NCI-H526 (cell line): ENCODE data around the gene TRIM24.
"Not testable (repeated sequence)": the region's sequence is repeated elsewhere in the genome, so short reads cannot be mapped to it uniquely, and the experiment has no call there.

Experiments
- DNase-seq, 2 experiments: peaks; one replicate each; lab custom pipeline; 2025; lab: John Stamatoyannopoulos, UW

Gene TRIM24

GRCh38 chr7:138460649-138461607 is 869 bp downstream of the TRIM24 start:
- DNase-seq = peak; percentile 75 to 92

- DNase-seq = not testable (repeated sequence)
Observed at GRCh38 chr7:138463291-138463618, 3.2 kb downstream of the TRIM24 start.

- DNase-seq = no peak
Observed at GRCh38 chr7:138465046-138465445, 5.0 kb downstream of the TRIM24 start.

GRCh38 chr7:138466069-138466756 is 6.2 kb downstream of the TRIM24 start:
- not testable (repeated sequence) for DNase-seq

GRCh38 chr7:138468244-138469123 is 8.4 kb downstream of the TRIM24 start:
- no peak for DNase-seq

- DNase-seq = no peak
Observed at GRCh38 chr7:138470391-138471157, 10.5 kb downstream of the TRIM24 start.

- no peak for DNase-seq
Observed at GRCh38 chr7:138472292-138473079, 12.4 kb downstream of the TRIM24 start.

- DNase-seq = no peak
Observed at GRCh38 chr7:138475377-138475776, 15.3 kb downstream of the TRIM24 start.

- DNase-seq = peak; percentile 5 to 18
Observed at GRCh38 chr7:138477081-138477578, 17.1 kb downstream of the TRIM24 start.

GRCh38 chr7:138477581-138477980 is 17.5 kb downstream of the TRIM24 start:
- no peak for DNase-seq

- no peak for DNase-seq
Observed at GRCh38 chr7:138478499-138478908, 18.4 kb downstream of the TRIM24 start.

GRCh38 chr7:138480527-138480926 is 20.5 kb downstream of the TRIM24 start:
- DNase-seq = no peak

GRCh38 chr7:138481447-138482380 is 21.7 kb downstream of the TRIM24 start:
- DNase-seq = no peak

- no peak for DNase-seq
Observed at GRCh38 chr7:138483531-138483930, 23.5 kb downstream of the TRIM24 start.

- DNase-seq = not testable (repeated sequence)
Observed at GRCh38 chr7:138485508-138485907, 25.4 kb downstream of the TRIM24 start.

- not testable (repeated sequence) for DNase-seq
Observed at GRCh38 chr7:138489139-138489538, 29.1 kb downstream of the TRIM24 start.

- DNase-seq = no peak
Observed at GRCh38 chr7:138491612-138492386, 31.7 kb downstream of the TRIM24 start.

- DNase-seq = no peak
Observed at GRCh38 chr7:138492423-138492822, 32.4 kb downstream of the TRIM24 start.
